Suprapubic skin (tissue), 4 donors: Measurements from ENCODE around the gene SP4.
"Not testable (repeated sequence)": the region's sequence is repeated elsewhere in the genome, so short reads cannot be mapped to it uniquely, and the experiment has no call there.

Experiments
- CTCF ChIP-seq, 2 donors: fragments of 200-600 bp in 1 of 2; fragments of 450-650 bp in 1 of 2; sonication (generic) in 1 of 2; IDR thresholded peaks; one replicate each; pipeline ENCODE4 v1.5.1; 2016 to 2019; ENCODE audit warnings: antibody characterized with exemption in 2 of 2, mild to moderate bottlenecking in 1 of 2, moderate library complexity in 1 of 2
- EP300 ChIP-seq: sonication (generic); formaldehyde crosslinking; IDR thresholded peaks from one replicate; pipeline ENCODE4 v1.6.1; 2017; ENCODE audit warnings: antibody characterized with exemption
- POLR2A ChIP-seq, 2 donors: fragments of 450-650 bp; IDR thresholded peaks; one replicate each; pipeline ENCODE4 v1.6.1; 2017; ENCODE audit warnings: antibody characterized with exemption in 2 of 2, mild to moderate bottlenecking in 2 of 2, moderate library complexity in 2 of 2
- POLR2AphosphoS5 ChIP-seq, 3 donors: sonication (generic); formaldehyde crosslinking; IDR thresholded peaks; one replicate each; pipeline ENCODE4 v1.6.1; 2017; ENCODE audit warnings: antibody characterized with exemption in 3 of 3

- TF ChIP-seq POLR2AphosphoS5 (IDR thresholded peaks at IDR 0.05); CTCF (IDR thresholded peaks at IDR 0.05); POLR2A (IDR thresholded peaks at IDR 0.05); EP300: not testable (repeated sequence)
These were observed 108.7 kb downstream of the SP4 start for GRCh38 chr7:21536445-21537118.
